GM23338 (cell line): ENCODE results near the gene SCNN1B. TPM values are rescaled to one million over a fixed set of nuclear protein-coding genes. Genes with fewer than 3 reads are reported as not detected.

Source experiments
- ATAC-seq: fragments of 200-7000 bp; cut with Tn5 transposase; 3 replicates; pipeline ENCODE4 v1.9.1; 2020
- DNase-seq: peaks from one replicate; pipeline ENCODE4 v3.0.0-alpha.2; 2015; ENCODE audit warnings: low spot score
- H2AFZ ChIP-seq: fragments of 200-600 bp; sonication (generic); 2 replicates; pipeline ENCODE4 v1.8.0; 2016; ENCODE audit warnings: antibody characterized with exemption, mild to moderate bottlenecking, moderate library complexity
- H3F3A ChIP-seq: fragments of 200-600 bp; sonication (generic); replicated peaks from 2 replicates; pipeline ENCODE4 v1.8.0; 2017; ENCODE audit warnings: antibody characterized with exemption, mixed run types, low read depth
- H3K27ac ChIP-seq: fragments of 200-600 bp; sonication (generic); 2 replicates; pipeline ENCODE4 v1.6.1; 2016; ENCODE audit warnings: low read depth
- H3K27me3 ChIP-seq: fragments of 200-600 bp; sonication (generic); 2 replicates; pipeline ENCODE4 v1.8.0; 2016; ENCODE audit warnings: mild to moderate bottlenecking, mixed run types, moderate library complexity; ENCODE audit not compliant: insufficient read depth
- H3K36me3 ChIP-seq: fragments of 200-600 bp; sonication (generic); 2 replicates; pipeline ENCODE4 v1.8.0; 2016; ENCODE audit warnings: mild to moderate bottlenecking; ENCODE audit not compliant: insufficient read depth
- H3K4me1 ChIP-seq: fragments of 200-600 bp; sonication (generic); 2 replicates; pipeline ENCODE4 v1.8.0; 2016; ENCODE audit warnings: mild to moderate bottlenecking, moderate library complexity; ENCODE audit not compliant: insufficient read depth
- H3K4me2 ChIP-seq: fragments of 200-600 bp; sonication (generic); 2 replicates; pipeline ENCODE4 v1.7.1; 2017; ENCODE audit warnings: mixed run types
- H3K4me3 ChIP-seq: fragments of 200-600 bp; sonication (generic); 2 replicates; pipeline ENCODE4 v1.6.1; 2016; ENCODE audit warnings: mixed run types
- H3K79me2 ChIP-seq: fragments of 200-600 bp; sonication (generic); replicated peaks from 2 replicates; pipeline ENCODE4 v1.8.0; 2017; ENCODE audit warnings: mild to moderate bottlenecking; ENCODE audit not compliant: insufficient read depth
- H3K9me2 ChIP-seq: fragments of 200-600 bp; sonication (generic); 2 replicates; pipeline ENCODE4 v1.8.0; 2017; ENCODE audit not compliant: insufficient read depth
- H4K20me1 ChIP-seq: fragments of 200-600 bp; sonication (generic); replicated peaks from 2 replicates; pipeline ENCODE4 v1.8.0; 2017; ENCODE audit warnings: mild to moderate bottlenecking; ENCODE audit not compliant: insufficient read depth
- H3K27ac Mint-ChIP-seq: 2 replicates; pipeline ENCODE4 v1.8.0; 2020; ENCODE audit warnings: inconsistent platforms, mild to moderate bottlenecking, moderate library complexity, mixed read lengths
- H3K27me3 Mint-ChIP-seq: 3 replicates; pipeline ENCODE4 v1.8.0; 2022; ENCODE audit warnings: low read depth, mild to moderate bottlenecking, moderate library complexity, mixed read lengths, inconsistent platforms; ENCODE audit not compliant: insufficient read depth, poor library complexity
- H3K36me3 Mint-ChIP-seq: 3 replicates; pipeline ENCODE4 v1.8.0; 2021; ENCODE audit warnings: low read depth, mild to moderate bottlenecking, inconsistent platforms, moderate library complexity, mixed read lengths
- H3K4me1 Mint-ChIP-seq: 3 replicates; pipeline ENCODE4 v1.8.0; 2020; ENCODE audit warnings: mild to moderate bottlenecking, inconsistent platforms, mixed read lengths
- H3K4me3 Mint-ChIP-seq: 3 replicates; pipeline ENCODE4 v1.8.0; 2021; ENCODE audit warnings: moderate library complexity, mild to moderate bottlenecking, inconsistent platforms, mixed read lengths
- H3K9me3 Mint-ChIP-seq: 3 replicates; pipeline ENCODE4 v1.8.0; 2020; ENCODE audit warnings: moderate library complexity, mild to moderate bottlenecking, inconsistent platforms, mixed read lengths
- EZH2 ChIP-seq: fragments of 200-600 bp; sonication (generic); IDR thresholded peaks from one replicate; pipeline ENCODE4 v1.8.0; 2017; ENCODE audit warnings: antibody characterized with exemption, mild to moderate bottlenecking, low read depth; ENCODE audit not compliant: unreplicated experiment
- STAT1 ChIP-seq: IDR thresholded peaks from one replicate; pipeline ENCODE4 v1.6.1; 2016; ENCODE audit warnings: antibody characterized with exemption; ENCODE audit not compliant: unreplicated experiment
- ZNF462 ChIP-seq: fragments of 250-450 bp; sonication (Bioruptor Pico); IDR thresholded peaks from 2 replicates; pipeline ENCODE4 v1.5.0; 2020; ENCODE audit warnings: mild to moderate bottlenecking, moderate library complexity
- polyA plus RNA-seq: library from polyadenylated mRNA; unstranded; fragments of >200 nt; fragmentation: Nextera tagmentation; extraction: Ambion mirVana; gene quantifications from 2 replicates; pipeline ENCODE4 v1.2.1, GENCODE V29; 2016
- total RNA-seq: library from RNA; depleted of rRNA; stranded (reverse); fragments of >200 nt; shearing (Covaris generic); gene quantifications from 2 replicates; pipeline ENCODE4 v1.2.3, GENCODE V29; 2014
- TF ChIP-seq, protein P1 (sequence below): IDR thresholded peaks from one replicate; pipeline ENCODE4 v1.6.1; 2018; ENCODE audit warnings: antibody characterized with exemption; ENCODE audit not compliant: unreplicated experiment

SCNN1B gene
- total and polyA plus RNA-seq, 2 experiments from 2014 or later: 0.78 to 1.1 TPM

DNA sequence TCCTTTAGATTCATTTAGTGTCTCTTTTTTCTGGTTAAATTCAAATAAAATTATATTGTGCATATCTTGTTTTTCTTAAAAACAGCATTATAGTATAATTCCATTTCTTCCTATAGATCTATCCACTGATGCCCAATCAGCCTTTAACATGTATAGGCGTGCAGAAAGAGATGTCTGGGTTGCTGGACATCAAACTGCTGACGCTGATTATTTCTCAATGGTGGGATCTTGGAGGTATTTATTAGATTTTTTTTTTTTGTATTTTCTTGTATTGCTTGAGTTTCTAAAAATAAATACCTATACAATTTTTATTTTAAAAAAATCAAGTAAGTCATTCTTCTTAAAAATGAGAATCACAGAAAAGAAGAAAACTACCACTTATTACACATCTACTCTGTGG, 100.0 kb downstream of the SCNN1B start:
- H2AFZ ChIP-seq: no peak overlapping the region
- no peak overlapping the region for H3K27ac Mint-ChIP-seq
- no peak for TF ChIP-seq STAT1
- TF ChIP-seq ZNF462 (CRISPR knock-in tag): no peak
- no peak for TF ChIP-seq EZH2
- TF ChIP-seq, protein P1, sequence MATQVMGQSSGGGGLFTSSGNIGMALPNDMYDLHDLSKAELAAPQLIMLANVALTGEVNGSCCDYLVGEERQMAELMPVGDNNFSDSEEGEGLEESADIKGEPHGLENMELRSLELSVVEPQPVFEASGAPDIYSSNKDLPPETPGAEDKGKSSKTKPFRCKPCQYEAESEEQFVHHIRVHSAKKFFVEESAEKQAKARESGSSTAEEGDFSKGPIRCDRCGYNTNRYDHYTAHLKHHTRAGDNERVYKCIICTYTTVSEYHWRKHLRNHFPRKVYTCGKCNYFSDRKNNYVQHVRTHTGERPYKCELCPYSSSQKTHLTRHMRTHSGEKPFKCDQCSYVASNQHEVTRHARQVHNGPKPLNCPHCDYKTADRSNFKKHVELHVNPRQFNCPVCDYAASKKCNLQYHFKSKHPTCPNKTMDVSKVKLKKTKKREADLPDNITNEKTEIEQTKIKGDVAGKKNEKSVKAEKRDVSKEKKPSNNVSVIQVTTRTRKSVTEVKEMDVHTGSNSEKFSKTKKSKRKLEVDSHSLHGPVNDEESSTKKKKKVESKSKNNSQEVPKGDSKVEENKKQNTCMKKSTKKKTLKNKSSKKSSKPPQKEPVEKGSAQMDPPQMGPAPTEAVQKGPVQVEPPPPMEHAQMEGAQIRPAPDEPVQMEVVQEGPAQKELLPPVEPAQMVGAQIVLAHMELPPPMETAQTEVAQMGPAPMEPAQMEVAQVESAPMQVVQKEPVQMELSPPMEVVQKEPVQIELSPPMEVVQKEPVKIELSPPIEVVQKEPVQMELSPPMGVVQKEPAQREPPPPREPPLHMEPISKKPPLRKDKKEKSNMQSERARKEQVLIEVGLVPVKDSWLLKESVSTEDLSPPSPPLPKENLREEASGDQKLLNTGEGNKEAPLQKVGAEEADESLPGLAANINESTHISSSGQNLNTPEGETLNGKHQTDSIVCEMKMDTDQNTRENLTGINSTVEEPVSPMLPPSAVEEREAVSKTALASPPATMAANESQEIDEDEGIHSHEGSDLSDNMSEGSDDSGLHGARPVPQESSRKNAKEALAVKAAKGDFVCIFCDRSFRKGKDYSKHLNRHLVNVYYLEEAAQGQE: no peak

More for the DNA sequence above, 100.0 kb downstream of the SCNN1B start:
- no peak overlapping the region for H3K4me3 Mint-ChIP-seq
- no peaks in the 10 kb centered on the region for H3K9me2 ChIP-seq
- no peaks in the 10 kb centered on the region for H3K79me2 ChIP-seq
- H3K4me2 ChIP-seq: no peak overlapping the region
- peaks cover 9% of the 10 kb centered on the region; the same call in 1 of the 2 replicates for H3K36me3 ChIP-seq
- H3K27ac ChIP-seq: no peak overlapping the region
- no peak overlapping the region for H3K4me3 ChIP-seq
- H4K20me1 ChIP-seq: no peaks in the 10 kb centered on the region
- H3F3A ChIP-seq: peaks cover 7% of the 10 kb centered on the region; the same call in 1 of the 2 replicates
- peaks cover 42% of the 10 kb centered on the region for H3K36me3 Mint-ChIP-seq
- H3K4me1 Mint-ChIP-seq: peaks cover 31% of the 10 kb centered on the region
- ATAC-seq: no peak
- H3K4me1 ChIP-seq: peaks cover 33% of the 10 kb centered on the region
- H3K27me3 Mint-ChIP-seq: peaks cover 2% of the 10 kb centered on the region
- H3K9me3 Mint-ChIP-seq: no peaks in the 10 kb centered on the region
- no peaks in the 10 kb centered on the region for H3K27me3 ChIP-seq
- no peak for DNase-seq
